Dermis blood vessel endothelial cell (primary cell): ENCODE data around the gene DNMT1. TPM values are rescaled to one million over a fixed set of nuclear protein-coding genes. Genes with fewer than 3 reads are reported as not detected.
"Not testable (repeated sequence)": the region's sequence is repeated elsewhere in the genome, so short reads cannot be mapped to it uniquely, and the experiment has no call there.

Experiments used
- DNase-seq: peaks from one replicate; pipeline ENCODE4 v3.0.0; 2010
- total RNA-seq: library from RNA; depleted of rRNA; stranded (reverse); fragments of >200 nt; gene quantifications from 2 replicates; pipeline ENCODE4 v1.2.3, GENCODE V29; 2014

Gene DNMT1
- total RNA-seq, 1 donor from 2014 or later = 37.9 TPM

DNA sequence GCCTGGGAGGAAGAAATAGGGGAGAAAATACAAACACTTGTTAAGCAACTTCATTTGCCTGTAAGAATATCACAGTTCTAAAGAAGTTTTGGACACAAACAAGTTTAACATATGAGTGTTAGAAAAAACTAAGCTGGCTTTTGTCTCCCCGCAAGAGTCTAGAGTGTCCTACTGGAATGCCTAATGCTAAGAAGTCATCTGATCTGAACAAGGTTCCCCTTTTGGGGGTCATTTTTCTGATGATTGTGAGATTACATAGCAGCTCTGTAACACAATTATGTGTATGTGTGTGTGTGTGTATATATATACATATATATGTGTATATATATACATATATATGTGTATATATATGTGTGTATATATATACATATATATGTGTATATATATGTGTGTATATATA lies 12.7 kb downstream of the DNMT1 start:
- no peak for DNase-seq

DNA sequence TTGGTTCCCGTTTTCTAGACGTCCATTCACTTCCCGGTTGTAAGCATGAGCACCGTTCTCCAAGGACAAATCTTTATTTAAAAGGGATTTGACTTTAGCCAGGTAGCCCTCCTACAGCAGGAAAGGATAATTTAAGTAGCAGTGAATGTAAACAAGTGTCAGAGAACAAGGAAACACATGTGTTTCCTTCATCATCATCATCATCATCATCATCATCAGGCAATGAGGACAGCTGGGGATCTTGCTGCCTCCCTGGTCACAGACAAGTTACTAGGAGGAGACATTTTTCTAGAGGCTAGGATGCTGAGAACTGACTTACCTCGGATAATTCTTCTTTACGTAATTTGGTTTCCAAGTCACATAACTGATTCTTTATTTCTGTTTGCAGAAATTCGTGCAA lies 14.3 kb downstream of the DNMT1 start:
- peak; percentile 14 for DNase-seq

DNA sequence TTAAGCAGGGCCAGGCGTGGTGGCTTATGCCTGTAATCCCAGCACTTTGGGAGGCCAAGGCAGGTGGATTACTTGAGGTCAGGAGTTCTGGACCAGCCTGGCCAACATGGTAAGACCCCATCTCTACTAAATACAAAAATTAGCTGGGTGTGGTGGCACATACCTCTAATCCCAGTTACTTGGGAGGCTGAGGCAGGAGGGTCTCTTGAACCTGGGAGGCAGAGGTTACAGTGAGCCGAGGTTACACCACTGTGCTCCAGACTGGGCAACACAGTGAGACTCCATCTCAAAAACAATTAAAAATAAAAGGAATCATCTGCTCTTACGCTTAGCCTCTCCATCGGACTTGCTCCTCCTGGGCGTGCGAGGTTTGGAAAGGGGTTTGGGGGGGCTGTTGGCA lies 14.7 kb downstream of the DNMT1 start:
- DNase-seq = not testable (repeated sequence)

DNA sequence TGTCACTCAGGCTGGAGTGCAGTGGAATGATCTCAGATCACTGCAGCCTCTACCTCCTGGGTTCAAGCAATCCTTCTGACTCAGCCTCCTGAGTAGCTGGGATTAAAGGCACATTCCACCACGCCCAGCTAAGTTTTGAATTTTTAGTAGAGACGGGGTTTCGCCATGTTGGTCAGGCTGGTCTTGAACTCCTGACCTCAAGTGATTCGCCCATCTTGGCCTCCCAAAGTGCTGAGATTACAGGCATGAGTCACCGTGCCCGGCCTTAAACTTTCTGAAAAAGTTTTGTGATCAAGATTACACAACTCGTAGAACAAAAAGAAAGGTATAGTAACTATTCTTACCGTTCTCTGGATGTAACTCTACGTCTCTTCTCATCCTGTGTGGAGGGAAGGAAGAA lies 21.2 kb downstream of the DNMT1 start:
- DNase-seq = no peak

DNA sequence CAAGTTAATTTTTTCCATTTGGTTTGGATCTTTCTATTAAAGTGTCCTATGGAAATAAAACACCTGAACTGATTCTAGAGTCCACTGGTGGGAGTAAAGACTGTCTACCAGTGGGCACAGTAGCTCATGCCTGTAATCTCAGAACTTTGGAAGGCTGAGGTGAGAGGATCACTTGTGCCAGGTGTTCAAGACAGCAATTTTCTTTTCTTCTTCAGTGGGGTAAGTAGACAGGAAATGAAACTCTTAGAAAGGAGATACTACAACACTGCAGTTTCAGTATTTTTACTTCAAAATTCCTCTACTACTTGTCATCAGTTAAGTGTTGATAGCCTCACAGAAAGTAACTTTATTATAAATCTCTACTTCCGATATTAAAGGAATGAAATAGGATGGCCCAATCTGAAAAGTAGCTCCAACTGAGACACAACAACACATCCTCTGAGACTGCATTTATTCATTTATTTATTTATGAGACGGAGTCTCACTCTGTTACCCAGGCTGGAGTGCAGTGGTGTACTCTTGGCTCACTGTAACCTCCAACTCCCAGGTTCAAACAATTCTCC lies 26.3 kb downstream of the DNMT1 start:
- no peak for DNase-seq

DNA sequence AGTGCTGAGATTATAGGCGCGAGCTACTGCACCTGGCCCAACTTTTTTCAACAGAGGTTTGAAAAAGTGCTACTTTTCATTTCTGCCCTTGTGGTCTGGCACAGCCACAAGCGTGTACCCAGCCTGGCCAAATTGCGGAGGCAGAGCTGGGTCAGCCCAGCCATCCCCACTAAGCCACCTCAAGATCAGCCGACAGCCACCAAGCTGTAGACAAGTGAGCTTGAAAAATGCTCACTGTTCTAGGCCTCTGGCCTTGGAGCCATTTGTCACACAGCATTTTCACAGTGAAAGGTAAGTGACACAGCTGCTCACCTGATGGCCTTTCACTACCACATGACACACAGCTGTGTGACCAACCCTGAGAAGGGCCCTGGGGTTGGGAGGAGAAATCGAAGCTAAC lies 27.3 kb downstream of the DNMT1 start:
- no peak for DNase-seq

DNA sequence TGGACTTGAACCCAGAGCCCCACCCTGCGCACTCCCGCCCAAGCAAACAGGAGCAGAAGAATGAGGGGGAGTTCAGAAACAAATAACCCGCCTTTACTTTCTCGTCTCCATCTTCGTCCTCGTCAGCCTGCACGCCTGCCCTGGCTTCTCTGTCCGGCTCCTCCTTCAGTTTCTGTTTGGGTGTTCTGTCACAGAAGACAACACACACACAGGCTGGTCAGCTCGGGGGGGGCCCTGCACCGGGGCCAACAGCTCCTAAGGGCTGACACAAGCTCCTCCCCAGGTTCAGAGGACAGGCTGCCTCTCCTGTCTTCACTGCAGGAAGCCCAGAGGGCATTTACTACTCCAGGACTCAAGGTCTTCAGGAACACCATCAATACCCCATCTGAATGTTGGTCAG lies 28.3 kb downstream of the DNMT1 start:
- DNase-seq = not testable (repeated sequence)

DNA sequence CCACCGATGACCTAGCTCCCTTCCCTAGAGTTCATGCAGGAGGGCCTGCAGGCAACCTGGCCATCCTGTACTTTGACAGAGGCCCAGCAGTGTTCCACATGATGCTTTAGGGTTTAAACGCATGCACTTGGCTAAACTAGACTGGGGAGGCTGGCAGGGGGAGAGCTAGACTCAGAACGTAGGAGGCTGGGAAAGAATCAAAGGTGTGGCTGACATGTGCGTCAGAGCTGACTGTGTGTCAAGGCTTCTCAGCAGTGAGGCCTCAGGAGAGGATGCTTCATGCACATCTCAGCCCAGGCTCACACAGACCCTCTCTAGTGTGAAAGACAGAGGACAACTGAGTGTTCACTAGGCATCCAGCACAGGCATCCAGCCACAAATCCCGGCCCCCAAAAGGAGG lies 28.7 kb downstream of the DNMT1 start:
- no peak for DNase-seq

DNA sequence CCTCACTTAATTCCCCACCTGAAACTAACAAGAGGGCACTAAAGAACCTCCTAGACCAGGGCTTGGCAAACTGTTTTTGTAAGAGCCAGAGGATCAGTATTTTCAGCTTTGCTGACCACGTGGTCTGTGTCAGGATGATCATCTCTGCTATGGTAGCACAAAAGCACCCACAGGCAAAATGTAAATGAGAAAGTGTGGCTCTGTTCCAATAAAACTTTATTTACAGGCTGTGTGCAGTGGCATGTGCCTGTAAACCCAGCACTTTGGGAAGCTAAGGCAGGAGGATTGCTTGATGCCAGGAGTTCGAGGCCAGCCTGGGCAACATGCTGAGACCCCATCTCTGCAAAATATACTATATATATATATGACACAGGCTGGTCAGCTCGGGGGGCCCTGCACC lies 31.2 kb downstream of the DNMT1 start:
- no peak for DNase-seq

DNA sequence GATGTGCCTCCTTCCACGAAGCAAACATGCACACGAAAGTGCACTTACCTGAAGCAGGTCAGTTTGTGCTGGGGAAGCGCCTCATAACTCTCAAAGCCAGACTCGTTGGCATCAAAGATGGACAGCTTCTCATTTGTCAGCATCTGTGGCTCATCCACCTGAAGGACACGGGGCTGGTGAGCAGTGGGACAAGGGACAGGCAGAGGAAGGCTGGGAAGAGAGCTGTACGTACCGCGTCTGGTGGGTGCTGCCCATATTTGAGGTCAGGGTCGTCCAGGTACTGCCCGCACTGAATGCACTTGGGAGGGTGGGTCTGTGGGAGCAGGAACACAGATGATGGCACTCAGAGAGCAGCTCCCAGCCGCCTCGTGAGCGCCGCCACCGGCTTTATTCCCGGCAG lies 35.1 kb downstream of the DNMT1 start:
- DNase-seq = no peak

DNA sequence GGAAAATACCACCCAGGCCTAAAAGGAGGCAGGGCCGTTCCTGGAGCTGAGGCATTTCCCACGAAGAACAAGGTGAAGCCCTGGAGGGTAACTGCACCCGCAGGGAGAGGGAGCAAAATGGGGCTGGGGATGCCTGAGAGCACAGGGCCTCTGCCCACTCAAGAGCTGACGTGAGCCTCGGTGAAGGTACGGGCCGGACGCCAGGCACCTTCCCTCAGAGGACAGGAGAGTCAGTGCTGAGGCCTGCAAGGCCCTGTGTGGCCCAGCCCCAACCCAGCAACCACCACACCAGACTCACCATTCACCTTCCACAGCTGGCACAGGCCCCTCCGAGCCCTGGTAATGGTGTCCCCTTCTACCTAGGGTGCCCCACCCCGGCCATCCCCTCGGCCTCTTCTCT lies 36.3 kb downstream of the DNMT1 start:
- no peak for DNase-seq

DNA sequence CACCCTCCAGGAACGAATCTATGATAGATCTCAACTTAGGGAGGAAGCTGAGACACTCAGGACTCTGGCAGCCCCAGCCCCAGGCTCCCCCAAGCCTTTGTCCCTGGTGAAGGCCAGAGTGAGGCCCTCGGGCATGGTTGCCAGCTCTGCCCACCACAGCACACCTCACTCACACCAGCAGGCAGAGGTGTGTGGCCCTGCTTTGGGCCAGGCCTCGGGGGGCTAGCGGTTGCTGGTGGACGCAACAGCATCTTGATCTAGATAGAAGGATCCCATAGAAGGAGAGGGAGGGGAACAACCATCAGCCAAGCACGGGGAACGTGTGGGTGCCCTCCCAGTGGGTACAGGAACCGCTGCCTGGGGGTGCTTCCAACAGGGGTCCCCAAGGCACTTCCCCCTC lies 36.7 kb downstream of the DNMT1 start:
- DNase-seq = no peak

DNA sequence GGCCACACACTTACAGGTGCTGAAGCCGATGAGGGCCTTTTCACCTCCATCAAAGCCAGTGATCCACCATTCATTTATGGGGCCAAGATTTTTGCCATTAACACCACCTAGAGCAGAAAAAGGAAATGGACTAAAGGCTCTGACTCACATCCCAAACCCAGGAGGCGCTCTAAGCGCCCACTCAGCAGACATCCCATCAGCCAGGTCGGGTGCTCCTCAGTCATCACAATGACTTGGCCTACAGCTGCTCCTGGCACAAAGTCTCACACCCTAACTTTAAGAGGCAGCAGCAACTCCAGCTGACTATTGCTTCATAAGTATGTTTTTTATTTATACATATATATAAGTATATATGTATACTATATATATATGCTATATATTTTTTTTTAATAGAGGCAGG lies 38.9 kb downstream of the DNMT1 start:
- DNase-seq = peak; percentile 45

DNA sequence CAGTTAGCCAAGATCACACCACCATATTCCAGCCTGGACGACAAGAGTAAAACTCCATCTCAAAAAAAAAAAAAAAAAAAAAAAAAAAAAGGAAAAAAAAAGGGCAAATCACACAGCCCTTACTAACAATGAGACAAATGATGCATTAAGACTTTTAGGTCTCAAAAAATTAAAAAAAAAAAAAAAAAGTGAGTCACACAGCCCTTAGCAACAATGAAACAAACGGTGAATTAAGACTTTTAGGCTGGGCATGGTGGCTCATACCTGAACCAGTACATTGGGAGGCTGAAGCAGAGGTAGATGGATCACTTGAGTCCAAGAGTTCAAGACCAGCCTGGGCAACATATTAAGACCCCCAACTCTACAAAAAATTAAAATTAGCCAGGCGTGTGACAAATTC lies 42.7 kb downstream of the DNMT1 start:
- DNase-seq = no peak

DNA sequence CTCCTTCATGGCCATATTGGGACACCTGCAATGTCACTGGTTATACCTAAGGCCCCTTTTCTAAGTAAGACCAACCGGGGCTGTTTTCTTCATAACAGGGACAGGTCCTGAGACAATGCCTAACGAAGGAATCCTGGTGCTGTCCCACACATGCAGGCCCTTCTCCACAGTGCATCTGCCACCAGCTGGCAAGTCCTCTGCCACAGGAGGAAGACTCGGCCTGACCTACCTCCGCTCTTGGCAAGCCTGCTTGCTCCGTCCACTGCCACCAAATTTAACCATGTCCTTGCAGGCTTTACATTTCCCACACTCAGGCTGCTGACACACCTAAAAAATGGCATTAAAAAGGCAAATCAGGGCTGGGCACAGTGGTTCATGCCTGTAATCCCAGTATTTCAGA lies 43.2 kb downstream of the DNMT1 start:
- DNase-seq = no peak

DNA sequence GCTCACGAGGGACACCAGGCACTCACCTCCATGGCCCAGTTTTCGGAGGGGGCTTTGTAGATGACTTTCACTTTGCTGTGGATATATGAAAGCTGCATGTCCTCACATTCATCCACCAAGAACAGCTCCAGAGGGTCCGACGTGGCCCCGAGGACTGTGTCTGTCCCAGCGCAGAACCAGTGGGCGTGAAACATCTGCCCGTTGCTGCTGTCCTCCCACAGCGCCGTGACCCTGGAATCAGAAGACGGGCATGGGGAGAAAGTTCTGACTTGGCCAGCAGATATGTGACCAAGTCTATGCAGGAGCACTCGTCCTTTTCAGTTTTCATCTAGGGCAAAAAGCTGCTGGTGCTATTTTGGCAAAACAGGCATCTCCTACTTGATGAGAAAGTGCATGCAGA lies 45.3 kb downstream of the DNMT1 start:
- no peak for DNase-seq

DNA sequence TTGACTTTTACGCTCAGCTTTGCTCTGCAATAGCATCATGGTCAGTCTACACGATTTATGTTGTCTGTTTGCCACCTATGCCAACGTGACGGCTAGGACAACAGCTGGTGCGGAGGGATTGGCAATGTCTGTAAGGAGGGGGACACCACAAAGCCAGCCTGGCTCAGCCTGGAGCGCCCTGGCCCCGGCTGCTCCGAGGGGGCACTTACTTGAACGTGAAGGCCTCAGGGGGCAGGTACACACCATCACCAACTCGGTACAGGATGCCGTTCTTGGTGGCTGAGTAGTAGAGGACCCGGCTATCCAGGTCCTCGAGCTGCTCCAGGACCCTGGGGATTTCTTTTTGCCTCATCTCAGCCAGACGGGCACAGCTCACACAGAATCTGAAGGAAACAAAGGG lies 48.6 kb downstream of the DNMT1 start:
- no peak for DNase-seq

DNA sequence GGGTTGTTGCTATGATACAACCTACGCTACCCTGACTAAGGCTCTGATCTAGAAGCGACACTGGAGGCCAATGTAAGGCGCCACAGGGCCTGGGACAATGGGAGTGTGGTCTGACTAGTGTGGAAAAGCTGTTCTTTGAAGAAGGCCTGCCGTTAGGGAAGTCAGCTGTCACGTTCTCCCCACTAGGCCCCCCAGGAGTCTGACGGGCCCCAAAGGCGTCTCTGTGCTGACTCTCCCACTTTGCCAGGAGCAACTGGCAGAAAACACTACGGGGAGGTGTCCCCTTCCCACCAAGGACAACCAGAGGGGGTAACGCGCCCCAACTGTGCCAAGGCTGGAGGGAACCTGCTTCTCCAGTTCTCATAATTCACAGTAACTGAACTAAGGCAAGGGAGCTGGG lies 49.7 kb downstream of the DNMT1 start:
- no peak for DNase-seq

DNA sequence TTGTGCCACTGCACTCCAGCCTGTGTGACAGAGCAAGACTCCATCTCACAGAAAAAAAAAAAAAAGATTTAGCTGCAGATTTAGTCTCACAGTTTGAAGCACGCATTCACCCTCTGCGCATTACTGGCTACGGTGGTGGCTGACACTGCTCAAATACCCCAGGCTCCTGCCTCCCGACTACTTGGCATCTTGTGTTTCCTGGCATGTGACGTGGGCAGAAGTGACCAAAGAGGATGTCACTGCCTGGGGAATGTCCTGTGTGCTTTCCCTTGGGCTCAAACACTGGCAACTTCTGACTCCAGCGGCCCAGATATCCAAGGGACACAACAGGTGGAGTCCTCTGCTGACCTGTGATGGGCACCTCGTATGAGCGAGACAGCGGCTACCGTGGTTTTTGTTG lies 50.4 kb downstream of the DNMT1 start:
- no peak for DNase-seq

DNA sequence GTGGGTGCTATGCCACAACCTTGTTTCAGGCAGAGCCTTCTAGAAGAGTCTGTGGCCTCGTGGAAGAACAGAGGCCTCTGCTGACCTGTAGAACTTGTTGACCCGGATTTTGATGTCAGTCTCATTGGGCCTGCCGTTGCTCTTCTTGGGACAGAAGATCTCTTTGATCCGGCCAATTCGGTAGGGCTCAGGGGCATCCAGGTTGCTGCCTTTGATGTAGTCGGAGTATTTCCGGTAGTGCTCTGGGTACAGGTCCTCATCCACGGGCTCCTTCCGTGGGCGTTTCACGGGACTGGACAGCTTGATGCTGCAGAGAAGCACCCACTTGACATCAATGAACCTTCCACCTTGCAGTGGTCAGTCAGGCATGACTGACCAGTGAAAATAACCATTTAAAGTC lies 51.1 kb downstream of the DNMT1 start:
- no peak for DNase-seq

DNA sequence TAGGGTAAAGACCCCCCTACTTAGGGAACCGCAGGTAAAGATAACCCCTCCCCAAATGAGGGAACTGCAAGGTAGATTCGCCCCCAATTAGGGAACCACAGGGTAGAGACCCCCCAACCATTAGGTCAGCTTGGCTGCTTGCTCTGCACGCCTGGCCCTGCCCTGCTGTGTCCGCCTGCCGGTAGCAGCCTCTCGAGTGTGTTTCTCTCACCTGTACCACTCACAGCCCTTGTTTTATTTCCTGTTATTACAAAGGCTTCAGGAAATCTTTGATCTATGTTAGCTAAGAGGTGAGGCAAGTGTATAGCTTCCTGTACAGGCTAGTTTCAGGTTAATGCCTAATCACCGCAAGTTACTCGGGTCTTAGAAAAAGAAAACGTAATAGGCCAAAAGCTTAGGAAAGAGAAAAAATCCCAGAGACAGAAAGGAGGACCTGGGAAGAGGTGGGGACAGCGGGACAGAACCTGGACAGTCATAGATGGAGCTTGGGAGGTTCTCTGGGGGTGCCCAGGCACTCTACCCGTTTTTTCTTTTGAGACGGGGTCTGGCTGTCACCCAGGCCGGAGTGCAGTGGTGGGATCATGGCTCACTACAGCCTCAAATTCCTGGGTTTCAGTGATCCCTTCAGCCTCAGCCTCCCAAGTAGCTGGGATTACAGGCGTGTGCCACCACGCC lies 51.9 kb downstream of the DNMT1 start:
- no peak for DNase-seq

DNA sequence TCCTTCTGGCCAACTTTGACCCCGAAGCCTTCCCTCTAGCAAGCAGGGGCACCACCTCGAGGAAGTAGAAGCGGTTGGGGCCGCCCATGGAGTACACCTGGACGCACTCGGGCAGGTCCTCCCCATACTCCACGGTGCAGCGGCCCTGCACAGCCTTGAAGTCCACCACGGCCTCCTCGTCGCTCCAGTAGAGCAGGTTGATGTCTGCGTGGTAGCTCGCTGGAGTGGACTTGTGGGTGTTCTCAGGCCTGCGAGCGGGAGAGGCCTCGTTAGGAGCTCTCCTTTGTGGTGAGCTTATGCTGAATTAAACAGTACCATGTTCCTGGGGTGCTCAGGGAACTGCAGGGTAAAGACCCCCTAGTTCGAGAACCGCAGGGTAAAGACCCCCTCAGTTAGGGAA lies 52.8 kb downstream of the DNMT1 start:
- no peak for DNase-seq

DNA sequence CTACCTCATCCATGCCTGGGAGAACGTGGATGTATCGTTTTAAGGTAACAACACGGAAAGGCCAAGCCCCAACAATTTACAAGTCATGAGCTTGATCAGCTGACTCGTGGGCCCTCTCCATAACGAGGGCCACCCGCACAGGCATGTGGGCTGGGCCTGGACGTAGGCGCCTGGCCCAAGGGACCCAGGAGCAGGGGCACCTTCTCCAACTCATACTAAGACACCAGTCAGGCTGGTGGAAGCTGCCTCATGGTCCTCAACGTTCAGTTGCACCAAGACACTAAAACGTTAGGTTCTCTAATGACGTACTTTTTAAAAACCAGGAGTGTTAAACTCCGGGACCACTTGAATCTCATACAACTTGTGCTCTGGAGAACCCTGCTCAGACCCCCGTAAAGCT lies 53.3 kb downstream of the DNMT1 start:
- DNase-seq = no peak

DNA sequence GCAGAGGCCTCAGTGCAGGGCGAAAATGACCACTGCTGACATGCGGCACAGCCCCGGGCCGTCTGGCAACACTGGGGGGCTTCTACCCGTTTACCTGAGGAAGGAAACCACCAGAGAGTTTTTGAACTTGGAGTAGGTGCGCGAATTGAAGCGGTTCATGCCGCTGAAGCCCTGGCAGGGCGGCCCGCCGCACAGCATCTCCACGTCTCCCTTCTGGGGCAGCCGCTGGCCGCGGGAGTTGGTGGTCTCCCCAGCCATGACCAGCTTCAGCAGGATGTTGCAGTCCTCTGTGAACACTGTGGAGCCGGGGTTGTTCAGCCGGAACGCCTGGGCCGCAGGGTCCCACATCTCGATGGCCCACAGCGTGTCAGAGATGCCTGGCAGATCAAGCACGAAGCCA lies 54.8 kb downstream of the DNMT1 start:
- no peak for DNase-seq
